Measurements from ENCODE around the gene MAPK8IP1. TPM values are rescaled to one million over a fixed set of nuclear protein-coding genes. Genes with fewer than 3 reads are reported as not detected.
"Not testable (repeated sequence)": the region's sequence is repeated elsewhere in the genome, so short reads cannot be mapped to it uniquely, and the experiment has no call there.

The MAPK8IP1 gene
- total RNA-seq (2022) (1.8 and 2.2 TPM in 2 replicates), Bru-seq, nascent RNA (percentile 22 among the genes with signal in this experiment), BruChase-seq, experiment 1, labeled RNA remaining after a 6-hour chase (percentile 39 among the genes with signal in this experiment), BruChase-seq, experiment 2, labeled RNA remaining after a 2-hour chase (percentile 32 among the genes with signal in this experiment)
- long read RNA-seq, partial matches to known transcripts, result 0 of 1 reads
- long read RNA-seq, other reads (novel, unspliced or antisense), result 1 of 1 reads

DNA sequence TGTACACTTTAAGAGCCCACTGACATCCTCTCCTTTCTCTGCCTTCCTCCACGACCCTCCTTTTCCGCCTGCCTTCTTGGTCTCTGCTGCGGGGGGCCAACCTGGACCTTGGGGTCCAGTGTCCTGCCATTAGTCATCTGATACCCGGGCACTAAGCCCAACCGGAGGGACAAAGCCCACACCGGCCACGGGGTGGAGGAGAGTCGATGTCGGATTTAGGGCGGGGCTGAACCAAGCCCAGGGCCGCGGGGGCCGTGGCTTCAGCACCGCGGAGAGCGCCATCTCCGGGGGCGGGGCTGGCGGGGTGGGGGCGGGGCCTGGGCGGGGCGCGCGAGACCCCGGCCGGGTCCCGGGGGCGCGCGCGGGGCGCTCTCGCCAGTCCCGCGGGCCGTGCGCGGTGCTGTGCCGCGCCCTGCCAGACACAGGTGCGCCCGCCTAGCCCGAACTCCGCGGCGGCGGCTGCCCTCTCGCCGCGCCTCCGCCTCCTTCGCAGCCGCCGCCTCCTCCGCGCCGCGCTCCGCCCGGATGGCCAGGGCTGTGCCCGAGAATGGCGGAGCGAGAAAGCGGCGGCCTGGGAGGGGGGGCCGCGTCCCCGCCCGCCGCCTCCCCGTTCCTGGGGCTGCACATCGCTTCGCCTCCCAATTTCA is at the start of gene MAPK8IP1:
TSS of gene MAPK8IP1 (plus strand) at position 378 of the 647 bp plus-strand sequence. CDS start at position 548, 170 bp downstream.
- POLR2A ChIA-PET, result interaction anchor here (1.3 kb wide), 1 partner anchor 25 kb away, joined by 3 read pairs; no protein-coding TSS in a partner anchor
- no peaks in the 10 kb centered on the region for H3K9me3 Mint-ChIP-seq (ENCODE audit: unreplicated experiment)
- no peaks in the 10 kb centered on the region for H3K36me3 Mint-ChIP-seq (ENCODE audit: insufficient read depth, unreplicated experiment)
- H3K27ac Mint-ChIP-seq (ENCODE audit: low read depth, unreplicated experiment), result no peak within 1 kb of the TSS
- intact Hi-C loops (cut with micrococcal nuclease), result no loop called here
- H3K27me3 Mint-ChIP-seq (ENCODE audit: insufficient read depth, unreplicated experiment), result no peaks in the 10 kb centered on the region
- H3K4me1 Mint-ChIP-seq (ENCODE audit: insufficient read depth, unreplicated experiment), result peaks cover 3% of the 10 kb centered on the region
- CTCF ChIA-PET, result no interaction called here
- TF ChIP-seq CTCF (IDR thresholded peaks at IDR 0.05; ENCODE audit: unreplicated experiment), result no peak
- peak within 1 kb of the TSS; percentile 38 for H3K4me3 Mint-ChIP-seq (ENCODE audit: unreplicated experiment)
- DNase-seq (ENCODE audit: unreplicated experiment), result peak; percentile 39
- BruUV-seq (replicated peaks), result no TSS peak

DNA sequence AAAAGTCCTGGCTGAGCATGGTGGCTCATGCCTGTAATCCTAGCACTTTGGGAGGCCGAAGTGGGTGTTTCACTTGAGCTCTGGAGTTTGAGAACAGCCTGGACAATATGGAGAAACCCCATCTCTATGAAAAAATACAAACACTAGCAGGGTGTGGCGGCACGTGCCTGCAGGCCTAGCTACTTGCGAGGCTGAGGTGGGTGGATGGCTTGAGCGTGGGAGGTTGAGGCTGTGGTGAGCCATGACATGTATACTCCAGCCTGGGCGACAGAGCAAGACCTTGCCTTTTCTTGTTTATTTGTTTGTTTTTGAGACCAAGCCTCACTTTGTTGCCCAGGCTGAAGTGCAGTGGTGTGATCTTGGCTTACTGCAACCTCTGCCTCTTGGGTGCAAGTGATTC is 46.2 kb upstream of the MAPK8IP1 start:
- Mint-ChIP-seq H3K4me3 (ENCODE audit: unreplicated experiment) (no peak overlapping the region), H3K4me1 (ENCODE audit: insufficient read depth, unreplicated experiment) (peaks cover 8% of the 10 kb centered on the region), H3K27me3 (ENCODE audit: insufficient read depth, unreplicated experiment) (peaks cover 51% of the 10 kb centered on the region), H3K36me3 (ENCODE audit: insufficient read depth, unreplicated experiment) (no peaks in the 10 kb centered on the region), H3K9me3 (ENCODE audit: unreplicated experiment) (no peaks in the 10 kb centered on the region), H3K27ac (ENCODE audit: low read depth, unreplicated experiment) (no peak overlapping the region)
- ChIA-PET POLR2A (interaction anchor here (0.7 kb wide), 1 partner anchor 27 kb away, joined by 3 read pairs; no protein-coding TSS in a partner anchor), CTCF (interaction anchor here (1.0 kb wide), 1 partner anchor 34 kb away, joined by 3 read pairs; no protein-coding TSS in a partner anchor)
- TF ChIP-seq CTCF (IDR thresholded peaks at IDR 0.05; ENCODE audit: unreplicated experiment), result no peak
- intact Hi-C loops (cut with micrococcal nuclease), result no loop called here
- DNase-seq (ENCODE audit: unreplicated experiment), result no peak
- BruUV-seq (replicated peaks), result no TSS peak

DNA sequence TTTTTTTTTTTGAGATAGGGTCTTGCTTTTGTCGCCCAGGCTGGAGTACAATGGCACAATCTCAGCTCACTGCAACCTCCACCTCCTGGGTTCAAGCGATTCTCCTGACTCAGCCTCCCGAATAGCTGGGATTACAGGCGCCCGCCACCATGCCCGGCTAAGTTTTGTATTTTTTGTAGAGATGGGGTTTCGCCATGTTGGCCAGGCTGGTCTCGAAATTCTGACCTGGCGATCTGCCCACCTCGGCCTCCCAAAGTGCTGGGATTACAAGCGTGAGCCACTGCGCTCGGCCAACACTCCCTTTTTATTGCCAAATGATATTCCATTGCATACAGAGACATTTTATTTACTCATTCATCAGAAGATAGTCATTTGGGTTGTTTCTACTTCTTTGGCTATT is 45.2 kb upstream of the MAPK8IP1 start:
- H3K36me3 Mint-ChIP-seq (ENCODE audit: insufficient read depth, unreplicated experiment); BruUV-seq (replicated peaks); H3K4me1 Mint-ChIP-seq (ENCODE audit: insufficient read depth, unreplicated experiment); H3K27ac Mint-ChIP-seq (ENCODE audit: low read depth, unreplicated experiment); POLR2A ChIA-PET; H3K4me3 Mint-ChIP-seq (ENCODE audit: unreplicated experiment); CTCF ChIA-PET; H3K9me3 Mint-ChIP-seq (ENCODE audit: unreplicated experiment); DNase-seq (ENCODE audit: unreplicated experiment): not testable (repeated sequence)
- intact Hi-C loops (cut with micrococcal nuclease), result loop anchor here (10.0 kb wide), 1 partner anchor 55 kb away; no protein-coding TSS in a partner anchor
- peaks cover 49% of the 10 kb centered on the region for H3K27me3 Mint-ChIP-seq (ENCODE audit: insufficient read depth, unreplicated experiment)

GRCh38 chr11:45843158-45843924 is 42.1 kb upstream of the MAPK8IP1 start:
- BruUV-seq (replicated peaks), result no TSS peak
- H3K4me1 Mint-ChIP-seq (ENCODE audit: insufficient read depth, unreplicated experiment), result peaks cover 9% of the 10 kb centered on the region
- intact Hi-C loops (cut with micrococcal nuclease), result loop anchor here (10.0 kb wide), 1 partner anchor 51 kb away; no protein-coding TSS in a partner anchor
- H3K4me3 Mint-ChIP-seq (ENCODE audit: unreplicated experiment), result peak overlapping the region; percentile 30
- H3K9me3 Mint-ChIP-seq (ENCODE audit: unreplicated experiment), result no peaks in the 10 kb centered on the region
- peak overlapping the region; percentile 87 for H3K27ac Mint-ChIP-seq (ENCODE audit: low read depth, unreplicated experiment)
- ChIA-PET POLR2A (interaction anchor here (0.5 to 1.8 kb wide), 8 partner anchors 10 to 274 kb away, joined by 3 to 9 read pairs (median 4); partner anchors contain the start of gene PEX16), CTCF (interaction anchor here (0.5 to 2.6 kb wide), 25 partner anchors 9 to 165 kb away, joined by 3 to 23 read pairs (median 4); partner anchors contain the start of gene PEX16)
- peak; percentile 87 for DNase-seq (ENCODE audit: unreplicated experiment)
- no peaks in the 10 kb centered on the region for H3K36me3 Mint-ChIP-seq (ENCODE audit: insufficient read depth, unreplicated experiment)
- TF ChIP-seq CTCF (IDR thresholded peaks at IDR 0.05; ENCODE audit: unreplicated experiment), result peak; percentile 82
- H3K27me3 Mint-ChIP-seq (ENCODE audit: insufficient read depth, unreplicated experiment), result peaks cover 18% of the 10 kb centered on the region
